ENCODE measurements around the gene KCNK4. TPM values are rescaled to one million over a fixed set of nuclear protein-coding genes. Genes with fewer than 3 reads are reported as not detected.

KCNK4 gene
- total RNA-seq, 2 donors from 2014 or later = not detected

GRCh38 chr11:64255135-64256128 lies 35.7 kb upstream of the KCNK4 start:
- Histone ChIP-seq H3K4me1 (peaks cover 0 to 31% of the 10 kb centered on the region in 2 donors), H3K4me3 (no peak overlapping the region), H3K27me3 (no peaks in the 10 kb centered on the region), H3K9me3 (no peaks in the 10 kb centered on the region), H3K27ac (no peak overlapping the region), H3K36me3 (peaks cover 39% of the 10 kb centered on the region)
- no peak for DNase-seq (ENCODE audit: low spot score)
- no peak for TF ChIP-seq CTCF (IDR thresholded peaks at IDR 0.05)

GRCh38 chr11:64256300-64256699 lies 34.8 kb upstream of the KCNK4 start:
- DNase-seq (ENCODE audit: low spot score) = no peak
- H3K9me3 ChIP-seq = no peaks in the 10 kb centered on the region
- TF ChIP-seq CTCF (IDR thresholded peaks at IDR 0.05) = no peak
- peaks cover 43% of the 10 kb centered on the region for H3K36me3 ChIP-seq
- H3K4me1 ChIP-seq = peaks cover 0 to 23% of the 10 kb centered on the region in 2 donors
- H3K27ac ChIP-seq = no peak overlapping the region
- no peak overlapping the region for H3K4me3 ChIP-seq
- no peaks in the 10 kb centered on the region for H3K27me3 ChIP-seq

GRCh38 chr11:64258356-64258755 lies 32.7 kb upstream of the KCNK4 start:
- Histone ChIP-seq H3K27me3 (no peaks in the 10 kb centered on the region), H3K27ac (no peak overlapping the region), H3K4me1 (peaks cover 0 to 5% of the 10 kb centered on the region in 2 donors), H3K9me3 (no peaks in the 10 kb centered on the region), H3K36me3 (peaks cover 56% of the 10 kb centered on the region), H3K4me3 (no peak overlapping the region)
- no peak for TF ChIP-seq CTCF (IDR thresholded peaks at IDR 0.05)
- no peak for DNase-seq (ENCODE audit: low spot score)

- Histone ChIP-seq H3K36me3 (peaks cover 63% of the 10 kb centered on the region), H3K9me3 (no peaks in the 10 kb centered on the region), H3K4me3 (no peak overlapping the region), H3K4me1 (no peaks in the 10 kb centered on the region), H3K27me3 (no peaks in the 10 kb centered on the region), H3K27ac (no peak overlapping the region)
- DNase-seq (ENCODE audit: low spot score) = no peak
- TF ChIP-seq CTCF (IDR thresholded peaks at IDR 0.05) = no peak
These were observed 32.1 kb upstream of the KCNK4 start for GRCh38 chr11:64258946-64259532.

- H3K9me3 ChIP-seq = no peaks in the 10 kb centered on the region
- no peak overlapping the region for H3K27ac ChIP-seq
- H3K27me3 ChIP-seq = no peaks in the 10 kb centered on the region
- peaks cover 61% of the 10 kb centered on the region for H3K36me3 ChIP-seq
- no peaks in the 10 kb centered on the region for H3K4me1 ChIP-seq
- no peak for DNase-seq (ENCODE audit: low spot score)
- H3K4me3 ChIP-seq = no peak overlapping the region
- no peak for TF ChIP-seq CTCF (IDR thresholded peaks at IDR 0.05)
These were observed 31.5 kb upstream of the KCNK4 start for GRCh38 chr11:64259533-64260067.
